CD1c-positive myeloid dendritic cell (primary cell): ENCODE results near the gene RPGRIP1.
"Not testable (repeated sequence)": the region's sequence is repeated elsewhere in the genome, so short reads cannot be mapped to it uniquely, and the experiment has no call there.

Experiments
- DNase-seq: peaks from one replicate; pipeline ENCODE4 v3.0.0-alpha.2; 2016; ENCODE audit errors: extremely low spot score

The RPGRIP1 gene

DNA sequence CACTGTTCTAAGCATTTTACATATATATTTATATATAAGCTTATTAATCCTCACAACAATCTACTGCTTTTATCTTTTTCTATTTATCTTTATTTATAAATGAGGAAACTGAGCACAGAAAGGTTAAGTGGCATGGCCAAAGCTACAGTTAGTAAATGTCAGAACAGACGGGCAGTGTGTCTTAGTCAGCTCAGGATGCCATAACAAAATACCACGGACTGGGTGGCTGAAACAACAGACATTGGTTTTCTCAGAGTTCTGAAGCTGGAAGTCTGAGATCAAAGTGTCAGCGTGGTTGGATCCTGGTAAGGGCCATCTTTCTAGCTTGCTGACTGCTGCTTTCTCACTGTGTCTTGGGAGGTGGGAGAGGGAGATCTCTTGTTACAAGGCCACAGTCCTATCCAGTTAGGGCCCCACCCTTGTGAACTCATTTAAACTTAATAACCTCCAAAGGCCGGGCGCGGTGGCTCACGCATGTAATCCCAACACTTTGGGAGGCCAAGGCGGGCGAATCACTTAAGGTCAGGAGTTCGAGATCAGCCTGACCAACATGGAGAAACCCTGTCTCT lies 19.8 kb downstream of the RPGRIP1 start:
- no peak for DNase-seq

- peak; percentile 6 for DNase-seq
Observed at GRCh38 chr14:21300892-21301291, 21.0 kb downstream of the RPGRIP1 start.

DNA sequence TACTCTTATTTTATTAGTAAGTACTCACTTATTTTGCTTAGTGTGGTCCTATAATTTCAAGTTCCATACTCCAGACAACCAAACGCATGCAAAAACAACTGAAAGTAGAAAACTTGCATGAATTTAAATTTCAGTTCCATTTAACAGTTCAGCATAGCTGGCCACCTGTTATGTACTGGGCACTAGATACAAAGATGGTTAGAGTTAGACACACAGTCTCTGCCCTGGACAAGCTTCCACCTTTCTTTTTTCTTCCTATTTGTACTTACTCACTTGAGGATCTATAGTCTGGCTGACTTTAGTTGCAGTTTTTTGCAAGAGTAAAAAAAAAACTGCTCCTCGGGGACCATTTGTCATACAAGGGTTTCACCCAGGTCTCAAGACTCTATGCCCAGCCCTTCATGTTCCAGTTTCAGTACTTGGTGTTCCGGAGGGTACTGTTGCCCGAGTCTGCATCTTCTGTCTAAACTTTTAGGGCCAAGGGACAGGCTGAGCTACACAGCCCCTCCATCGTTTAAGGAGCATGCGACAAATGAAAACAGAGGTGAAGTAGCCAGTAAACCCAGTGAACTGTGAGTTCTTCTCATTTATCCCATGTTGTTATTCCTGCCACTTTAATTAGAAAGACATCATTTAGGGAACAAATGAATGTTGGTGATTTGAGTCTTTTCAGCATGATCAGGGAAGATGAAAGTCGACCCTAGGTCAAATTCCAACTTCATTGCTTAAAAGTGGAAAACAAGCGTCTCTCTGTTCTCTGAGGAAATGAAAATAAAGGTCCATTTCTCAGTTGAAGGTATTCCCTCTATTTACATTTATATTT lies 22.3 kb downstream of the RPGRIP1 start:
- no peak for DNase-seq

DNA sequence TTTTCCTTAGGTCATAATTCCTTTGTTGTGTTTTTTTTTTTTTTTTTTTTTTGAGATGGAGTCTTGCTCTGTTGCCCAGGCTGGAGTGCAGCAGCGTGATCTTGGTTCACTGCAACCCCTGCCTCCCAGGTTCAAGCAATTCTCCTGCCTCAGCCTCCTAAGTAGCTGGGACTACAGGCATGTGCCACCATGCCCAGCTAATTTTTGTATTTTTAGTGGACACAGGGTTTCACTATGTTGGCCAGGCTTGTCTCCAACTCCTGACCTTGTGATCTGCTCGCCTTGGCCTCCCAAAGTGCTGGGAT lies 22.9 kb downstream of the RPGRIP1 start:
- DNase-seq: not testable (repeated sequence)

GRCh38 chr14:21307637-21308036 lies 27.8 kb downstream of the RPGRIP1 start:
- no peak for DNase-seq

GRCh38 chr14:21308132-21308478 lies 28.2 kb downstream of the RPGRIP1 start:
- no peak for DNase-seq

GRCh38 chr14:21308479-21309237 lies 28.8 kb downstream of the RPGRIP1 start:
- peak; percentile 85 for DNase-seq

DNA sequence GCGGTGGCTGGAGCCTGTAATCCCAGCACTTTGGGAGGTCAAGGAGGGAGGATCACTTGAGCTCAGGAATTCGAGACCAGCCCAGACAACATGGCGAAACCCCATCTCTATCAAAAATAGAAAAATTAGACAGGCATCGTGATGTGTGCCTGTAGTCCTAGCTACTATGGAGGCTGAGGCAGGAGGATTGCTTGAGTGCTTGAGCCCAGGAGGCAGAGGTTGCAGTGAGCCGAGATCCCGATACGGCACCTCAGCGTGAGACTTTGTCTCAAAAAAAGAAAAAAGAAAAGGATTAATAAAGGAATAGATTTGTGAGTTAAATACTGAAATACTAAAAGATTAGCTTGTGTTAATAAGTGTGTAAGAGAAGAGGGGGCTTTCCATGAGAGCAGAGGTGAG lies 29.4 kb downstream of the RPGRIP1 start:
- DNase-seq: no peak

GRCh38 chr14:21309956-21310355 lies 30.1 kb downstream of the RPGRIP1 start:
- no peak for DNase-seq

GRCh38 chr14:21311614-21312013 lies 31.7 kb downstream of the RPGRIP1 start:
- DNase-seq: no peak

- no peak for DNase-seq
Observed at GRCh38 chr14:21313512-21313911, 33.6 kb downstream of the RPGRIP1 start.

DNA sequence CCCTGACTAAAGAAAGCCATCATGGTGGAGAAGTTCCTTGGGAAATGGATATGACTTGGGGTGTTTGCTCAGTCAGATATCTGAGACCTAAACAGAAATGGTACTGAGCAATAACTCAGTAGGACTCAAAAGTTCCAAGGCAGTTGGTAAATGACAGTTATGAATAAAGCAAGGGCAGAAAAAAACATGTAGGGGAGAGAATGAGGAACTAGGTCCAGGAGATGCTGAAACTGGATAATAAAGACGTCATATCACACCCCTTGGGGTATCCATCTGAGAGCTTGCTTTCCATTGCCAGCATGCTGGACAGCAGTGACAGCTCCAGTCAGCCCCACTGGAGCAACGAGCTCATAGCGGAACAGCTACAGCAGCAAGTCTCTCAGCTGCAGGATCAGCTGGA lies 37.5 kb downstream of the RPGRIP1 start:
- DNase-seq: peak; percentile 57

DNA sequence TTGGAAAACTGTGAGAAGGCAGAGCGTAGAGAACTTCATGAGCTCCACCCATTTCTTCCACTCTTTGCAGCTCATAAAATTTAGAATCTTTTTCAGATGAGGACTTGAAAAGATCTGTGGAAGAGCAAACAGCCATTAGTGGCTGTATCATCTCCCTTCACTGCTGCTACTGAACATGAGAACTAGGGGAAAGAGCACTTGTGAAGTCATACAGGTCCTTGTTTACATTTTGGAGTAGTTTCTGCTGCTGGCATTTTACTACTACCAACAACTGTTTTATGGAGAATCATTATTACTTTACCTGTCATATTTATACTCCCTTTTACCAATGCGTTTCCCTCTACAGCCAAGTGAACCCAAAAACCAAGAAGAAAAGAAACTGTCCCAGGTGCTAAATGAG lies 41.0 kb downstream of the RPGRIP1 start:
- DNase-seq: no peak

- no peak for DNase-seq
Observed at GRCh38 chr14:21322716-21323115, 42.8 kb downstream of the RPGRIP1 start.

- DNase-seq: no peak
Observed at GRCh38 chr14:21326972-21327371, 47.1 kb downstream of the RPGRIP1 start.
